Endothelial cell of umbilical vein (primary cell): Measurements from ENCODE around the gene ZNF749.

Source experiments
- CTCF ChIP-seq, 2 donors: IDR thresholded peaks; 1 replicate in 1 of 2; 2 replicates in 1 of 2; pipeline ENCODE4 v1.5.1; 2011; ENCODE audit warnings: low read length in 2 of 2, mild to moderate bottlenecking in 2 of 2, moderate library complexity in 2 of 2, control low read depth in 1 of 2, inconsistent platforms in 1 of 2, low read depth in 1 of 2; ENCODE audit not compliant: insufficient read depth in 1 of 2; ENCODE audit errors: extremely low read depth in 1 of 2
- EZH2 ChIP-seq: IDR thresholded peaks from 2 replicates; pipeline ENCODE4 v1.6.1; 2012; ENCODE audit warnings: borderline replicate concordance, low read depth, mild to moderate bottlenecking, moderate library complexity, low read length, inconsistent platforms; ENCODE audit not compliant: severe bottlenecking
- FOS ChIP-seq: IDR thresholded peaks from 2 replicates; pipeline ENCODE4 v1.6.1; 2011; ENCODE audit warnings: mild to moderate bottlenecking, low read length, moderate library complexity, borderline replicate concordance; ENCODE audit not compliant: insufficient read depth

- no peak for TF ChIP-seq EZH2
- no peak for TF ChIP-seq FOS
- no peak for TF ChIP-seq CTCF (IDR thresholded peaks at IDR 0.05; ENCODE audit: extremely low read depth in 1 of 2, insufficient read depth in 1 of 2, low read depth in 1 of 2, low read length in 2 of 2)
These were observed 14.1 kb upstream of the ZNF749 start for GRCh38 chr19:57421037-57421436.
